ENCODE results near the gene RNU1-1. TPM values are rescaled to one million over a fixed set of nuclear protein-coding genes. Genes with fewer than 3 reads are reported as not detected.
"Not testable (repeated sequence)": the region's sequence is repeated elsewhere in the genome, so short reads cannot be mapped to it uniquely, and the experiment has no call there.

RNU1-1 gene
- total RNA-seq: over 10,000 TPM; 12,584 to 18,986 TPM
- long read RNA-seq, donor 1: 0 reads
- long read RNA-seq, donor 2: 0 reads

DNA sequence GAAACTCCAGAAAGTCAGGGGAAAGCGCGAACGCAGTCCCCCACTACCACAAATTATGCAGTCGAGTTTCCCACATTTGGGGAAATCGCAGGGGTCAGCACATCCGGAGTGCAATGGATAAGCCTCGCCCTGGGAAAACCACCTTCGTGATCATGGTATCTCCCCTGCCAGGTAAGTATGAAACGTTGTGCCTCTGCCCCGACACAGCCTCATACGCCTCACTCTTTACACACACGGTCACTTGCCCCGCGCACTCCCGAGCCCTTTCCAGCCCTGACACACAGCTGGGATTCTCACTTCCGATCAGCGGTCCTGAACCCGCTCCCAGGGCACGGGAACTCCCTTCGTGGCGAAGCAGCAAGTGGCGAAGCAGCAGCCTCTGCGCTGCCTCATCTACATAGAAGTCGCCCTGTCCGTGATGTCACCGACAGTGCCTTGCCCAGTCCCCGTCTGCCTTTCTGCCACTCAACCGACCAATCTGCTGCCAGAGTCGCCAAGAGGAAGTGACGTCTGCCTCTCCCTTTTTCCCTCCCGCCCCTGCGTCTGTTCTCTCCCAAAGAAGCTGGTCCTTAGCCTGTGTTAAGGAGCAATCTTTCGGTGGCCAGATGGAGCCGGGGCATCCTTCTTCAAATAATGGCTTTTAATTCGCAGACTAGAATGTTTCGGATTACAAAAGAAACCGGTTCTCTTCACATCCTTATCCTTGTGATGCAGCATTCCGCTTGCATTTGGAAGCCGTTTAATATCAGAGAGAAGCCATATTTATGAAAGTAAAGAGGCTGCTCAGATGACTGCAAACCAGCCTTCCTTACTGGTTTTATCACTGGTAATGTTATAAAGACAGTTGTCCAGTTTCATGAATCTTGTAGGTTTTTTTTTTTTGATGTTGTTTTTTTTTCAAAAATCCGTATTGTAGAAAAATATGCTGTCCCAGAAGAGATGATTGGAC is at the start of gene RNU1-1:
Gene RNU1-1, minus strand, starts transcription at position 179 of the 949 bp plus-strand sequence.
- intact Hi-C loops (cut with DNase I): not testable (repeated sequence)
- DNase-seq (ENCODE audit: low spot score): peak; percentile 90

- intact Hi-C loops (cut with DNase I): not testable (repeated sequence)
Measured at GRCh38 chr1:16561035-16561434, 47.0 kb upstream of the RNU1-1 start.

DNA sequence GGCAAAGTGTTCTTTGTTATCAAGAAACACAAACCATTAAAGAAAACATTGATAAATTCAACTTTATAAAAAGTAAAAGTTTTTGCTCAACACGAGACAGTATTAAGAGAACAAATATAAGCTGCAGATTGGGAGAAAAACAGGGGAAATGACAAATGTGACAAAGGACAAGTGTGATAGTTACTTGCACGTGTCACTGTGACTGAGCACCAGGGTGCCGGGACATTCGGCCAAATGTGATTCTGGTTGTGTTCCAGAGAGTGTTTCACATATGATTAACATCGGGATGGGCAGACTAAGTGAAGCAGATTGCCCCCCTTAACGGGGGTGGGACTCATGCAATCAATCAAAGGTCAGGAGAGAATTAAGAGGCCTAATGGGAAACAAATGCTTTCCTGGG is 46.4 kb upstream of the RNU1-1 start:
- intact Hi-C loops (cut with DNase I); DNase-seq (ENCODE audit: low spot score): not testable (repeated sequence)

More at GRCh38 chr1:16561035-16561434, 47.0 kb upstream of the RNU1-1 start:
- not testable (repeated sequence) for DNase-seq (ENCODE audit: low spot score)

DNA sequence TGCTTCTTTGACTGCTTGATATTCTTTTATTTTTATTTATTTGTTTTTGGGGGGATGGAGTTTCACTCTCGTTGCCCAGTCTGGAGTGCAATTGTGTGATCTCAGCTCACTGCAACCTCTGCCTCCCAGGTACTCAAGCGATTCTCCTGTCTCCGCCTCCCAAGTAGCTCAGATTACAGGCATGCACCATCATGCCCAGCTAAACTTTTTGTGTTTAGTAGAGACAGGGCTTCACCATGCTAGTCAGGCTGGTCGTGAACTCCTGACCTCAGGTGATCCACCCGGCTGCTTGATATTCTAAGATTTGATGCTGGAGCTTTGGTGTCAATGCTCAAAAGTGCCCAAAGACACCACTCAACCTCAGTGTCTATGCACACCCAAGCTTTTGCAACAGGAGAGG is 45.6 kb upstream of the RNU1-1 start:
- intact Hi-C loops (cut with DNase I); DNase-seq (ENCODE audit: low spot score): not testable (repeated sequence)

DNA sequence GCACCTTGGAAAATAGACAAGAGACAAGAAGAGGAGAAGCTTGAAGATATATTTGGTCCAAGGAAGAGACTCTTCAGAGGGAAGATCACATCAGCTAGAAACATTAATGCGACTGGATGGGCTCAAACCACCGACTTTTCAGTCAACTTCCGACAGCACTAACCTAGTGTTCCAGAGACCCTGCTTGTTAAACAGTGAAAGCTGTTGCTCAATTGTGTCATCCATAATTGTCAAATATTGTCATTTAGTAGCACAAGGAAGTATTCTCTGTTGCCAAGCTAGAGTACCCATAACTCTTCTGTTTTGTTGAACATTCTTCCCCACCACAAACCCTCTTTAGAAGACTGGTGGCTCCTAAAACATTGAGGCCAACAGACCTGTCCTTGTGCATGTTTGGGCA is 42.9 kb upstream of the RNU1-1 start:
- intact Hi-C loops (cut with DNase I): not testable (repeated sequence)

DNA sequence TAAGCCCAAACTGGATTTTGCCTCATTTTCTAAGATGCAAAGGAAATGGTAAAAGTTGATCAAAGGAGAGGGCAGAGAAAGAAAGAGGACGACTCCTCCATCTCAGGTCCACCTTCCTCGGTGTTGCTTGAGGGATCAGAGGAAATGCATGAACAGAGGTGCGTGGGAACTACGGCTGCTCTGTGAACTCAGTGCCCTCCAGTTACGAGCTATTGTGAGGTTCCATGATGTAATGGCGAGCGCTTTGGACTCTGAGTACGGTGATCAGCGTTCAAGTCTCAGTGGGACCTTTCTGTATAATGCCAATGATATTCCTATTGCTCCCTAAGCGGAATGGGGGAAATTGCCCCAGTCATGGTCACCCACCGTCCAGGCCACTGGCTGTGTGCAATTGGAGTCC is 39.2 kb upstream of the RNU1-1 start:
- DNase-seq (ENCODE audit: low spot score); intact Hi-C loops (cut with DNase I): not testable (repeated sequence)

More for the DNA sequence above, 42.9 kb upstream of the RNU1-1 start:
- not testable (repeated sequence) for DNase-seq (ENCODE audit: low spot score)

DNA sequence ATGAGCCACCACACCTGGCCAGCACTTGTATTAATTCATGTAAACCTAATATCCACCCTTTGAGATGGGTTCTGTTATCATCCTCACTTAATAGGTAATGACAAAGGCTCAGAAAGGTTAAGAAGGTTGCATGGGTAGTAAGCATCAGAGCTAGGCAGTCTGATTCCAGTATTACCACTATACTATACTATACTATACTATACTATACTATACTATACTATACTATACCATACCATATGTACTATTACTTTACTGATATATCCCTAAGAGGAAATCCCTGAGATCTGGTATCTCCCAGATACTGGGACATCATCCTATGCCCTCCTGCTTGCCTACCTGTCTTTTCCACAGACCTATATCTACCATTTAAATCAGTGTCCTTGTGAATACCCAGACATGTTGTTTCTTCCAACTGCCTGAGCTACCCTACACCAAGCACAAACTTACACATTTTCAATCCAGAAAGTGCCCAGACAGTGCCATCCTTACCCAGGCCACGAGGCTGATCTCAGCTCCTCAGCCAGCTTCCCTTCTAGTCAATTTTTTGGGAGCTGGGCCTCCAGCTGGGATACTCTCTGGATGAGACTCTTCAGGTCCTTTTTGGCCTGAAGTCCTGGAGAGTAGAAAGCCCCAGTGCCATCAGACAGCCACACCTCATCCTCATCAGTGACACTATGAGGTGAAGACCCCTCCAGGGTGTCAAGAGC is 36.3 kb upstream of the RNU1-1 start:
- intact Hi-C loops (cut with DNase I); DNase-seq (ENCODE audit: low spot score): not testable (repeated sequence)

- DNase-seq (ENCODE audit: low spot score); intact Hi-C loops (cut with DNase I): not testable (repeated sequence)
Measured at GRCh38 chr1:16549545-16549944, 35.5 kb upstream of the RNU1-1 start.

- DNase-seq (ENCODE audit: low spot score); intact Hi-C loops (cut with DNase I): not testable (repeated sequence)
Measured at GRCh38 chr1:16547502-16548241, 33.6 kb upstream of the RNU1-1 start.

- DNase-seq (ENCODE audit: low spot score); intact Hi-C loops (cut with DNase I): not testable (repeated sequence)
Measured at GRCh38 chr1:16545682-16546095, 31.6 kb upstream of the RNU1-1 start.

DNA sequence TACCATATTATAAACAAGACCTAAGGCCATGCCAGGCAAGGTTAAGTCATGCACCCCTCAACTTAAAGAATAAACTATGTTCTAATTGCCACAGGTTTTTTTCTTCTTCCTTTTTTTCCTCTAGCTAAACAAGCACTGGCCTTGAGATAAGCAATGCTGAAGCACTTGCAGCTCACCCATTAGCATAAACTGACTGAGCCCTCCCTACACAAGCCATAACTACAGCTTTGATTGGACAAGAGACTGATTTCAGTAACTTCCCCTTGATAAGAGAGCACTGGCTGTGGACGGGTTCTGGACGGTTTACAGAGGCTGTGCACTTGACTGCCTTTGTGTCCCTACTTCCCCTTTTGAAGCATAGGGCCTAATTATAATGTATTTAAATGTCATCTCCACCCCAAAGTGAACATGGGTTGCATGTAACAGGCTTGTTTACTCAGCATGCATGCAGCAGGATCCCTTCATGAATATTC is 26.4 kb upstream of the RNU1-1 start:
- intact Hi-C loops (cut with DNase I); DNase-seq (ENCODE audit: low spot score): not testable (repeated sequence)

- intact Hi-C loops (cut with DNase I); DNase-seq (ENCODE audit: low spot score): not testable (repeated sequence)
Measured at GRCh38 chr1:16537528-16537927, 23.4 kb upstream of the RNU1-1 start.

DNA sequence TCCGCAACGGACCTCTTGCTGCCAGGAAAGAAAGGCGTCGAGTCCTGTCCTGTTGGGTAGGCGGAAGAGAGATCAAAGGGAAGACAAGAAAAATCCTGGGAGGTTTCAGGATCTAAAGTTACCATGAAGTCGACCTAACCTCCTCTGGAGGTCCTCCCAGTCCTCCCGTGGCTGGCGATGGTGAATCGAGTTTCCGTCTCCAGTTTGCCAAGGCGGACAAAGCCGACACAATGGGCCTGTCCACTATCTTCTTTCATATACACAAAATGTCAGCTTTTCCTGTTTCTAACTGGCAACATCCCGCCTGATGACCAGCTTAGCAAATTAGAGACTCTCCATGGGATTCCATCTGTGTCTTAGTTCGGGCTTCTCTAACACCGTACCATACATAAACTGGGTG is 22.7 kb upstream of the RNU1-1 start:
- intact Hi-C loops (cut with DNase I); DNase-seq (ENCODE audit: low spot score): not testable (repeated sequence)

GRCh38 chr1:16535898-16536297 is 21.8 kb upstream of the RNU1-1 start:
- intact Hi-C loops (cut with DNase I); DNase-seq (ENCODE audit: low spot score): not testable (repeated sequence)

GRCh38 chr1:16535487-16535886 is 21.4 kb upstream of the RNU1-1 start:
- intact Hi-C loops (cut with DNase I): not testable (repeated sequence)
- DNase-seq (ENCODE audit: low spot score): peak; percentile 81

GRCh38 chr1:16534829-16535456 is 20.9 kb upstream of the RNU1-1 start:
- intact Hi-C loops (cut with DNase I): not testable (repeated sequence)
- DNase-seq (ENCODE audit: low spot score): peak; percentile 88

GRCh38 chr1:16534239-16534828 is 20.2 kb upstream of the RNU1-1 start:
- intact Hi-C loops (cut with DNase I); DNase-seq (ENCODE audit: low spot score): not testable (repeated sequence)
